Parathyroid adenoma (tissue), 2 donors: Measurements from ENCODE around the gene HOXC6.

Source experiments
- H2AFZ ChIP-seq: fragments of 300-600 bp; sonication (generic); one replicate; pipeline ENCODE4 v1.7.0; 2017; ENCODE audit warnings: antibody characterized with exemption, mild to moderate bottlenecking
- H3K27ac ChIP-seq: fragments of 300-600 bp; sonication (generic); one replicate; pipeline ENCODE4 v1.7.0; 2017
- H3K27me3 ChIP-seq: fragments of 300-600 bp; sonication (generic); one replicate; pipeline ENCODE4 v1.7.0; 2017; ENCODE audit warnings: low read length; ENCODE audit not compliant: control insufficient read depth, insufficient read depth
- H3K36me3 ChIP-seq: fragments of 300-600 bp; sonication (generic); one replicate; pipeline ENCODE4 v1.7.0; 2017; ENCODE audit warnings: low read length; ENCODE audit not compliant: control insufficient read depth, insufficient read depth
- H3K4me1 ChIP-seq: fragments of 300-600 bp; sonication (generic); one replicate; pipeline ENCODE4 v1.7.0; 2017; ENCODE audit warnings: control low read depth
- H3K4me2 ChIP-seq: fragments of 300-600 bp; sonication (generic); one replicate; pipeline ENCODE4 v1.7.0; 2017; ENCODE audit warnings: low read length
- H3K4me3 ChIP-seq: fragments of 300-600 bp; sonication (generic); one replicate; pipeline ENCODE4 v1.7.0; 2017; ENCODE audit warnings: low read depth, low read length
- H3K79me2 ChIP-seq: fragments of 300-600 bp; sonication (generic); one replicate; pipeline ENCODE4 v1.7.0; 2017; ENCODE audit warnings: control low read depth
- H3K9ac ChIP-seq: fragments of 300-600 bp; sonication (generic); one replicate; pipeline ENCODE4 v1.7.0; 2017; ENCODE audit warnings: mild to moderate bottlenecking
- H3K9me3 ChIP-seq: fragments of 300-600 bp; sonication (generic); one replicate; pipeline ENCODE4 v1.7.0; 2017; ENCODE audit warnings: low read length; ENCODE audit not compliant: control insufficient read depth
- CTCF ChIP-seq: fragments of 300-600 bp; sonication (generic); IDR thresholded peaks from one replicate; pipeline ENCODE4 v1.7.0; 2017; ENCODE audit warnings: antibody characterized with exemption, mild to moderate bottlenecking
- donor health status: primary hyperparathyroidism.

HOXC6 gene

GRCh38 chr12:54049108-54049507 is 20.9 kb downstream of the HOXC6 start:
- H3K9me3 ChIP-seq: no peaks in the 10 kb centered on the region
- no peaks in the 10 kb centered on the region for H3K79me2 ChIP-seq
- H3K9ac ChIP-seq: no peak overlapping the region
- no peak overlapping the region for H3K4me2 ChIP-seq
- no peak overlapping the region for H3K27ac ChIP-seq
- no peak overlapping the region for H2AFZ ChIP-seq
- H3K36me3 ChIP-seq: no peaks in the 10 kb centered on the region
- no peak overlapping the region for H3K4me3 ChIP-seq
- TF ChIP-seq CTCF: no peak
- no peaks in the 10 kb centered on the region for H3K4me1 ChIP-seq
- H3K27me3 ChIP-seq: peaks cover 16% of the 10 kb centered on the region

- Histone ChIP-seq H3K9ac (no peak overlapping the region), H3K27me3 (peaks cover 14% of the 10 kb centered on the region), H3K9me3 (no peaks in the 10 kb centered on the region), H3K36me3 (no peaks in the 10 kb centered on the region), H3K79me2 (no peaks in the 10 kb centered on the region), H3K27ac (no peak overlapping the region), H3K4me3 (no peak overlapping the region), H2AFZ (no peak overlapping the region), H3K4me1 (no peaks in the 10 kb centered on the region), H3K4me2 (no peak overlapping the region)
- no peak for TF ChIP-seq CTCF
Observed at GRCh38 chr12:54050482-54050810, 22.2 kb downstream of the HOXC6 start.

GRCh38 chr12:54051026-54051842 is 23.0 kb downstream of the HOXC6 start:
- H3K9ac ChIP-seq: no peak overlapping the region
- H3K4me3 ChIP-seq: no peak overlapping the region
- no peak overlapping the region for H2AFZ ChIP-seq
- H3K36me3 ChIP-seq: no peaks in the 10 kb centered on the region
- no peaks in the 10 kb centered on the region for H3K79me2 ChIP-seq
- no peaks in the 10 kb centered on the region for H3K9me3 ChIP-seq
- no peak overlapping the region for H3K4me2 ChIP-seq
- H3K27ac ChIP-seq: no peak overlapping the region
- no peaks in the 10 kb centered on the region for H3K4me1 ChIP-seq
- peaks cover 14% of the 10 kb centered on the region for H3K27me3 ChIP-seq
- TF ChIP-seq CTCF: no peak

GRCh38 chr12:54051874-54052437 is 23.7 kb downstream of the HOXC6 start:
- H3K9ac ChIP-seq: no peak overlapping the region
- no peak overlapping the region for H2AFZ ChIP-seq
- H3K4me3 ChIP-seq: no peak overlapping the region
- no peaks in the 10 kb centered on the region for H3K9me3 ChIP-seq
- H3K4me2 ChIP-seq: no peak overlapping the region
- H3K27ac ChIP-seq: no peak overlapping the region
- H3K79me2 ChIP-seq: no peaks in the 10 kb centered on the region
- no peak for TF ChIP-seq CTCF
- no peaks in the 10 kb centered on the region for H3K4me1 ChIP-seq
- H3K36me3 ChIP-seq: no peaks in the 10 kb centered on the region
- H3K27me3 ChIP-seq: peaks cover 10% of the 10 kb centered on the region
